GM23248 (cell line): Measurements from ENCODE around the gene CCDC71L.

Experiments
- EZH2 ChIP-seq: fragments of 200-600 bp; sonication (generic); IDR thresholded peaks from 2 replicates; pipeline ENCODE4 v1.6.1; 2018; ENCODE audit warnings: antibody characterized with exemption, mild to moderate bottlenecking; ENCODE audit not compliant: insufficient read depth, poor library complexity, severe bottlenecking
- EZH2phosphoT487 ChIP-seq: fragments of 200-600 bp; sonication (generic); IDR thresholded peaks from 2 replicates; pipeline ENCODE4 v1.6.1; 2018; ENCODE audit warnings: antibody characterized with exemption, moderate library complexity, mild to moderate bottlenecking, low read depth; ENCODE audit not compliant: insufficient read depth

- no peak for TF ChIP-seq EZH2phosphoT487
- TF ChIP-seq EZH2, result no peak
These were observed 8.9 kb downstream of the CCDC71L start for GRCh38 chr7:106652092-106652491.
